Suprapubic skin (tissue), 4 donors: ENCODE measurements around the gene DTNA.

Source experiments
- POLR2A ChIP-seq, 2 donors: fragments of 450-650 bp; IDR thresholded peaks; one replicate each; pipeline ENCODE4 v1.6.1; 2017; ENCODE audit warnings: antibody characterized with exemption in 2 of 2, mild to moderate bottlenecking in 2 of 2, moderate library complexity in 2 of 2
- POLR2AphosphoS5 ChIP-seq, 3 donors: sonication (generic); formaldehyde crosslinking; IDR thresholded peaks; one replicate each; pipeline ENCODE4 v1.6.1; 2017; ENCODE audit warnings: antibody characterized with exemption in 3 of 3
- TF ChIP-seq, protein P1 (sequence below), 2 donors: fragments of 200-600 bp in 1 of 2; fragments of 450-650 bp in 1 of 2; sonication (generic) in 1 of 2; IDR thresholded peaks; one replicate each; pipeline ENCODE4 v1.5.1; 2016 to 2019; ENCODE audit warnings: antibody characterized with exemption in 2 of 2, mild to moderate bottlenecking in 1 of 2, moderate library complexity in 1 of 2

DNA sequence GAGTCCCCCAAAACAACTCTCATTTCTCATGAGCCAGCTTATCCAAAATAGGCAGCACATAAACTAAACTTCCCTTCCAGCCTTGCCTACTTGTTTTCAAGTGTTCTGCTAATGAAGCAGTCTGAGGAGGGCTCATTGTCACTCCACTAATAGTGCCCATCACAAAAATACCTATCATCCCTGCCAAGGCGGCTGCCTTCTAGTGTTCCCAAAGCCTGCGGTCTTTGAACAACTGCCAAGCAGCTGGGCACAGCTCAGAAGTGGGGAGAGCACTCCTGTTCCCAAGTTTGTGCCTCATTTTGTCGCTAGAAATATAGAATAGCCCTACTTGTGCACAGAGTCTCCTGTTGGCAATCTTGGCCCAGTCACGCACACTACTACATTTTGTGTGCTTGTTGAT is 50.3 kb downstream of the DTNA start:
- TF ChIP-seq POLR2A (IDR thresholded peaks at IDR 0.05) (no peak), POLR2AphosphoS5 (IDR thresholded peaks at IDR 0.05) (no peak)
- TF ChIP-seq, protein P1, sequence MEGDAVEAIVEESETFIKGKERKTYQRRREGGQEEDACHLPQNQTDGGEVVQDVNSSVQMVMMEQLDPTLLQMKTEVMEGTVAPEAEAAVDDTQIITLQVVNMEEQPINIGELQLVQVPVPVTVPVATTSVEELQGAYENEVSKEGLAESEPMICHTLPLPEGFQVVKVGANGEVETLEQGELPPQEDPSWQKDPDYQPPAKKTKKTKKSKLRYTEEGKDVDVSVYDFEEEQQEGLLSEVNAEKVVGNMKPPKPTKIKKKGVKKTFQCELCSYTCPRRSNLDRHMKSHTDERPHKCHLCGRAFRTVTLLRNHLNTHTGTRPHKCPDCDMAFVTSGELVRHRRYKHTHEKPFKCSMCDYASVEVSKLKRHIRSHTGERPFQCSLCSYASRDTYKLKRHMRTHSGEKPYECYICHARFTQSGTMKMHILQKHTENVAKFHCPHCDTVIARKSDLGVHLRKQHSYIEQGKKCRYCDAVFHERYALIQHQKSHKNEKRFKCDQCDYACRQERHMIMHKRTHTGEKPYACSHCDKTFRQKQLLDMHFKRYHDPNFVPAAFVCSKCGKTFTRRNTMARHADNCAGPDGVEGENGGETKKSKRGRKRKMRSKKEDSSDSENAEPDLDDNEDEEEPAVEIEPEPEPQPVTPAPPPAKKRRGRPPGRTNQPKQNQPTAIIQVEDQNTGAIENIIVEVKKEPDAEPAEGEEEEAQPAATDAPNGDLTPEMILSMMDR (IDR thresholded peaks at IDR 0.05): no peak
